Body of pancreas (tissue), 4 donors: Measurements from ENCODE around the gene STEAP1B. TPM values are rescaled to one million over a fixed set of nuclear protein-coding genes. Genes with fewer than 3 reads are reported as not detected.
"Not testable (repeated sequence)": the region's sequence is repeated elsewhere in the genome, so short reads cannot be mapped to it uniquely, and the experiment has no call there.

Experiments
- ATAC-seq: fragments of 150-250 bp; one replicate; pipeline ENCODE4 v1.9.1; 2016
- DNase-seq, 4 donors: peaks; one replicate each; pipeline ENCODE4 v3.0.0-alpha.2; 2019
- H3K27ac ChIP-seq, 4 donors: fragments of 200-600 bp; sonication (generic); 1 replicate in 3 of 4; 2 replicates in 1 of 4; pipeline versions ENCODE4 v1.5.1 to v1.6.1; 2016 to 2019; ENCODE audit warnings: mild to moderate bottlenecking in 1 of 4, mixed read lengths in 1 of 4, moderate library complexity in 1 of 4
- H3K27me3 ChIP-seq, 2 donors: fragments of 200-600 bp; sonication (generic); one replicate each; pipeline ENCODE4 v1.6.0; 2016; ENCODE audit warnings: mild to moderate bottlenecking in 1 of 2
- H3K36me3 ChIP-seq, 2 donors: fragments of 200-600 bp; sonication (generic); replicated peaks in 1 of 2; 2 replicates each; pipeline ENCODE4 v1.5.1; 2016; ENCODE audit warnings: low read depth in 2 of 2; ENCODE audit not compliant: insufficient read depth in 1 of 2
- H3K4me1 ChIP-seq: fragments of 200-600 bp; sonication (generic); one replicate; pipeline ENCODE4 v1.6.0; 2016
- H3K4me3 ChIP-seq, 2 donors: fragments of 200-600 bp; sonication (generic); 1 replicate in 1 of 2; 2 replicates in 1 of 2; pipeline ENCODE4 v1.5.1; 2016 to 2019
- H3K9me3 ChIP-seq, 3 donors: fragments of 200-600 bp; sonication (generic); 1 replicate in 2 of 3; 2 replicates in 1 of 3; pipeline ENCODE4 v1.5.1; 2016
- POLR2A ChIP-seq, 3 donors: fragments of 450-650 bp; IDR thresholded peaks; one replicate each; pipeline ENCODE4 v1.6.1; 2016; ENCODE audit warnings: antibody characterized with exemption in 3 of 3, mild to moderate bottlenecking in 2 of 3
- WGBS, 2 donors: methylation state at CpG; one replicate each; pipeline ENCODE4 v1.1.5; 2017; 5-methylcytosine and 5-hydroxymethylcytosine counted together
- intact Hi-C: fragments of 100-400 bp; cut with DNase I; formaldehyde crosslinking; loops from one replicate; pipeline ENCODE4 v1.15.1; 2023
- total RNA-seq, 2 donors: library from RNA; depleted of rRNA; stranded (reverse); fragments of >200 nt; gene quantifications; one replicate each; pipeline ENCODE4 v1.1.0, GENCODE V29; 2016
- TF ChIP-seq, protein P1 (sequence below), 7 experiments: fragments of 450-650 bp in 4 of 7; fragments of 200-600 bp in 3 of 7; sonication (generic) in 3 of 7; IDR thresholded peaks; one replicate each; pipeline ENCODE4 v1.5.1; 2016 to 2019; ENCODE audit warnings: antibody characterized with exemption in 7 of 7

The STEAP1B gene
- total RNA-seq, 2 donors from 2014 or later = 1.3 TPM; not detected in 1

DNA sequence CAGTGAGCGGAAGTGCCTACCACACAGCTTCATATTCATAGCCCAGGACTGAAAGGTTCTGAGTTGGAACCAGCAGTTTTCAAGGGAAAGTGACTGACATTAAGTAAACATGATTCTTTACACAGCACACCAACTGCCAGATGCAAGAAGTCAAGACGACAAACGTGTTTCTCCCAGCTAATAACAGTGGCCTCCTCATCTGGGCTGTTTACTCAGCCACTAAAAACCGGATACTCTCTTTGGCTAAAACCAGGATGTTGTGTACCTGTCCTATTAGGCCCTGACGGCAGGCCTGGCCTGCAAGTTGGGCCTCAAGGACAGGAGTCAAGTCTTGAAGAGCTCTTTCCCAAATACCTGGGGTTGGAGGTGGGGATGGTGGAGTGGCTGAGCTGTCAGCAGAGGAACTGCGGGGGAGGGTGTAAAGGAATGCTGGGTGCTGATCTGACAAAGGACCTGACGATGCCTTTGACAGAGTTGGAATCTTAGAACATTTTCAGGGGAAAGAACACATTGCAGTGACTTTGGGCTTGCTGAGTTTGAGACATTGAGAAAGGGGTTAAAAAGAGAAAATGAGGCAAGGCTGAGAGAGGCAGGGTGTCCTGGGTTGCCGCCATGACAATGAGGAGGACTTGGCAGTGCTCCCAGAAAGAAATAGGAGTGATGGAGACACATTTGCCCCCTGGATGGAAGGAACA, 57.7 kb downstream of the STEAP1B start:
- peak in 3 of 4 donors; percentile 14 to 40 (median 19) for DNase-seq
- ATAC-seq = peak; percentile 9
- no peak overlapping the region for H3K4me3 ChIP-seq
- H3K27me3 ChIP-seq = no peaks in the 10 kb centered on the region
- H3K4me1 ChIP-seq = peaks cover 55% of the 10 kb centered on the region
- H3K27ac ChIP-seq = peak overlapping the region; percentile 42 to 91 (median 82)
- 34% methylated on average over 8 of the region's 8 CpGs for WGBS, 2 donors
- H3K36me3 ChIP-seq = no peaks in the 10 kb centered on the region
- intact Hi-C loops = no loop called here
- TF ChIP-seq POLR2A (IDR thresholded peaks at IDR 0.05) = no peak
- TF ChIP-seq, protein P1, sequence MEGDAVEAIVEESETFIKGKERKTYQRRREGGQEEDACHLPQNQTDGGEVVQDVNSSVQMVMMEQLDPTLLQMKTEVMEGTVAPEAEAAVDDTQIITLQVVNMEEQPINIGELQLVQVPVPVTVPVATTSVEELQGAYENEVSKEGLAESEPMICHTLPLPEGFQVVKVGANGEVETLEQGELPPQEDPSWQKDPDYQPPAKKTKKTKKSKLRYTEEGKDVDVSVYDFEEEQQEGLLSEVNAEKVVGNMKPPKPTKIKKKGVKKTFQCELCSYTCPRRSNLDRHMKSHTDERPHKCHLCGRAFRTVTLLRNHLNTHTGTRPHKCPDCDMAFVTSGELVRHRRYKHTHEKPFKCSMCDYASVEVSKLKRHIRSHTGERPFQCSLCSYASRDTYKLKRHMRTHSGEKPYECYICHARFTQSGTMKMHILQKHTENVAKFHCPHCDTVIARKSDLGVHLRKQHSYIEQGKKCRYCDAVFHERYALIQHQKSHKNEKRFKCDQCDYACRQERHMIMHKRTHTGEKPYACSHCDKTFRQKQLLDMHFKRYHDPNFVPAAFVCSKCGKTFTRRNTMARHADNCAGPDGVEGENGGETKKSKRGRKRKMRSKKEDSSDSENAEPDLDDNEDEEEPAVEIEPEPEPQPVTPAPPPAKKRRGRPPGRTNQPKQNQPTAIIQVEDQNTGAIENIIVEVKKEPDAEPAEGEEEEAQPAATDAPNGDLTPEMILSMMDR (IDR thresholded peaks at IDR 0.05) = no peak
- no peaks in the 10 kb centered on the region for H3K9me3 ChIP-seq

DNA sequence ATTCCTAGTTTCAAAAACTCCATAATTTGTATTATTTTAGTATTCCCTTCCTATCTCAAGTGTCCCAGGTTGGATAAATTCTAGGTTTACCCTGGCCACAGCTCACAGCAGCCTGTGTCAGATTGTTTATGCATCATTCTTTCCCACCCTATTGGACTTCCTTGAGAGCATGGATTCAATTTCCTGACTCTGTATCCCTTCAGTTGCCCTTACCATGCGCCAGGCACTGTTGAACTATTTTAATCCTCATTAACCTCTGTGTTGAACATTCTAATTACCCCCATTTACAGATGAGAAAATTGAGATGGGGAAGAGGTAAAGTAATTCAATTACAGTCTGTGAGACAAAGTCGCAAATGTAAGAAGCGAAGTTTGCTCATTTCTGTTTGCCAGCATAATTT, 58.8 kb downstream of the STEAP1B start:
- ATAC-seq = no peak

DNA sequence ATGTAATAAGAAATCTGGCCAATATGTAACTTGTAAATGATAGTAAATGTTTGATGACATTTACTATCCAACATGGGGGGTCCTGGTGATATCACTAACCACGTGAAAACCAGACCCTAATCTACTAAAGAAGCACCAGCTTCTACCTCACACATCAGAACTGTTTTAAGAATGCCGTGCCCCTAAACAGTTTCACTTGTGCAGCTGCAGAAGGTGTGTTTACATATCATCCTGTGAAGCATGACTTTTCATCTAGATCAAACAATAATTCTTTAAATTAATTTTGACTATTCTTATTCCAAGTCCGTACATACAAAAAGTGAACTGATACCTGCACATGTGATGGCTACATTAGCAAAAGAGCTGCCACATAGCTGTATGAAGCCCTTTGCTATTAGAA, 61.0 kb downstream of the STEAP1B start:
- DNase-seq (no peak), ATAC-seq (no peak)
- H3K9me3 ChIP-seq = no peaks in the 10 kb centered on the region
- no peak overlapping the region for H3K27ac ChIP-seq
- intact Hi-C loops = no loop called here
- H3K27me3 ChIP-seq = no peaks in the 10 kb centered on the region
- no peak overlapping the region for H3K4me3 ChIP-seq
- H3K4me1 ChIP-seq = peaks cover 30% of the 10 kb centered on the region
- no peaks in the 10 kb centered on the region for H3K36me3 ChIP-seq
- TF ChIP-seq, protein P1 (IDR thresholded peaks at IDR 0.05) = no peak
- no peak for TF ChIP-seq POLR2A (IDR thresholded peaks at IDR 0.05)
- WGBS, 2 donors = 78 to 81% methylated on average over 3 of the region's 3 CpGs

More for the DNA sequence above, 58.8 kb downstream of the STEAP1B start:
- peak overlapping the region in 1 of 4 donors; percentile 91 for H3K27ac ChIP-seq
- H3K4me3 ChIP-seq = no peak overlapping the region
- H3K27me3 ChIP-seq = no peaks in the 10 kb centered on the region
- intact Hi-C loops = no loop called here
- TF ChIP-seq, protein P1 (IDR thresholded peaks at IDR 0.05) = no peak
- DNase-seq = no peak
- no peaks in the 10 kb centered on the region for H3K36me3 ChIP-seq
- WGBS, 2 donors = 88 to 92% methylated on average over 3 of the region's 3 CpGs
- H3K4me1 ChIP-seq = peaks cover 51% of the 10 kb centered on the region
- H3K9me3 ChIP-seq = no peaks in the 10 kb centered on the region

GRCh38 chr7:22436552-22436951, 63.4 kb downstream of the STEAP1B start:
- H3K4me1 ChIP-seq, intact Hi-C loops, H3K9me3 ChIP-seq, H3K36me3 ChIP-seq, H3K27ac ChIP-seq, DNase-seq, H3K4me3 ChIP-seq, ATAC-seq, H3K27me3 ChIP-seq: not testable (repeated sequence)
- 90 to 93% methylated on average over 4 of the region's 4 CpGs for WGBS, 2 donors

GRCh38 chr7:22435720-22436119, 64.3 kb downstream of the STEAP1B start:
- Histone ChIP-seq H3K27ac (no peak overlapping the region), H3K9me3 (no peaks in the 10 kb centered on the region), H3K27me3 (no peaks in the 10 kb centered on the region), H3K4me1 (no peaks in the 10 kb centered on the region), H3K36me3 (no peaks in the 10 kb centered on the region), H3K4me3 (no peak overlapping the region)
- TF ChIP-seq, protein P1 (IDR thresholded peaks at IDR 0.05) = no peak
- no peak for TF ChIP-seq POLR2A (IDR thresholded peaks at IDR 0.05)
- intact Hi-C loops = no loop called here
- ATAC-seq (no peak), DNase-seq (no peak)
- 88 to 91% methylated on average over 8 of the region's 8 CpGs for WGBS, 2 donors
